SK-N-SH (cell line): Measurements from ENCODE around the gene PPP1R3A. TPM values are rescaled to one million over a fixed set of nuclear protein-coding genes. Genes with fewer than 3 reads are reported as not detected.

ENCODE experiments used
- CTCF ChIA-PET: fragments of 300-600, 350-600 bp; formaldehyde crosslinking; extraction: SDS; loops from one replicate; lab custom pipeline; 2021; lab: Yijun Ruan, JAX
- POLR2A ChIA-PET: fragments of 350-600 bp; sonication (Branson Sonifier 250); formaldehyde crosslinking; extraction: SDS; loops from one replicate; lab custom pipeline; 2020; ENCODE audit warnings: antibody characterized with exemption, inconsistent platforms; lab: Yijun Ruan, JAX
- DNase-seq: peaks from one replicate; pipeline ENCODE4 v3.0.0; 2012
- H2AFZ ChIP-seq: fragments of 200-600 bp; sonication (generic); 2 replicates; pipeline ENCODE4 v1.8.1; 2016; ENCODE audit warnings: antibody characterized with exemption, mild to moderate bottlenecking, low read depth
- H3F3A ChIP-seq: fragments of 200-600 bp; sonication (generic); replicated peaks from 2 replicates; pipeline ENCODE3; 2016; ENCODE audit warnings: antibody characterized with exemption, mild to moderate bottlenecking; ENCODE audit not compliant: insufficient read depth
- H3K27ac ChIP-seq, 2 experiments: fragments of 200-500 bp in 1 of 2; fragments of 200-600 bp in 1 of 2; sonication (Bioruptor generic) in 1 of 2; sonication (generic), shearing (Covaris generic) in 1 of 2; 2 replicates each; pipeline versions ENCODE4 v1.5.1 to v1.6.1; 2014 to 2016; ENCODE audit warnings: low read depth in 2 of 2, inconsistent platforms in 1 of 2, low read length in 1 of 2, mild to moderate bottlenecking in 1 of 2, mixed read lengths in 1 of 2
- H3K27me3 ChIP-seq: fragments of 200-600 bp; sonication (generic), shearing (Covaris generic); 2 replicates; pipeline ENCODE4 v1.6.1; 2016; ENCODE audit warnings: mixed run types; ENCODE audit not compliant: insufficient read depth
- H3K36me3 ChIP-seq, 2 experiments: fragments of 200-500 bp in 1 of 2; fragments of 200-600 bp in 1 of 2; sonication (Bioruptor generic) in 1 of 2; sonication (generic) in 1 of 2; replicated peaks in 1 of 2; 2 replicates each; pipeline versions ENCODE3 to v1.5.1; 2014 to 2016; ENCODE audit warnings: low read length in 1 of 2, mild to moderate bottlenecking in 1 of 2; ENCODE audit not compliant: insufficient read depth in 2 of 2, control insufficient read depth in 1 of 2
- H3K4me1 ChIP-seq, 2 experiments: fragments of 200-500 bp in 1 of 2; fragments of 200-600 bp in 1 of 2; sonication (Bioruptor generic) in 1 of 2; sonication (generic), shearing (Covaris generic) in 1 of 2; 2 replicates each; pipeline versions ENCODE4 v1.5.1 to v1.6.1; 2014 to 2016; ENCODE audit warnings: low read depth in 1 of 2, low read length in 1 of 2, mixed run types in 1 of 2; ENCODE audit not compliant: insufficient read depth in 2 of 2, control insufficient read depth in 1 of 2
- H3K4me2 ChIP-seq: fragments of 200-600 bp; sonication (generic), shearing (Covaris generic); 2 replicates; pipeline ENCODE4 v1.6.1; 2017; ENCODE audit warnings: mixed run types
- H3K4me3 ChIP-seq, 2 experiments: fragments of 200-500 bp in 1 of 2; fragments of 200-600 bp in 1 of 2; sonication (Bioruptor generic) in 1 of 2; sonication (generic), shearing (Covaris generic) in 1 of 2; 2 replicates each; pipeline versions ENCODE4 v1.5.1 to v1.8.1; 2014 to 2016; ENCODE audit warnings: low read depth in 2 of 2, inconsistent platforms in 1 of 2, low read length in 1 of 2, mild to moderate bottlenecking in 1 of 2, mixed read lengths in 1 of 2, moderate library complexity in 1 of 2
- H3K79me2 ChIP-seq: fragments of 200-600 bp; sonication (generic); 2 replicates; pipeline ENCODE4 v1.8.1; 2017; ENCODE audit warnings: mild to moderate bottlenecking; ENCODE audit not compliant: insufficient read depth
- H3K9ac ChIP-seq: fragments of 200-600 bp; sonication (generic); 2 replicates; pipeline ENCODE4 v1.6.1; 2017; ENCODE audit warnings: mixed run types
- H3K9me2 ChIP-seq: fragments of 200-600 bp; sonication (generic); 2 replicates; pipeline ENCODE4 v1.6.1; 2017; ENCODE audit warnings: mixed run types
- H3K9me3 ChIP-seq: fragments of 200-600 bp; sonication (generic); 2 replicates; pipeline ENCODE4 v1.6.1; 2017; ENCODE audit warnings: mixed run types, mild to moderate bottlenecking, moderate library complexity
- H4K20me1 ChIP-seq: fragments of 200-600 bp; sonication (generic); 2 replicates; pipeline ENCODE4 v1.6.1; 2017; ENCODE audit warnings: mild to moderate bottlenecking, mixed run types; ENCODE audit not compliant: insufficient read depth
- CHD2 ChIP-seq: fragments of 150-350 bp; IDR thresholded peaks from 2 replicates; pipeline ENCODE4 v1.6.1; 2018; ENCODE audit warnings: low read length; ENCODE audit not compliant: partially characterized antibody
- EZH2phosphoT487 ChIP-seq: fragments of 200-600 bp; sonication (generic); IDR thresholded peaks from 2 replicates; pipeline ENCODE4 v1.6.1; 2017; ENCODE audit warnings: low read depth, mixed run types, mild to moderate bottlenecking, antibody characterized with exemption, moderate library complexity, borderline replicate concordance
- MEF2A ChIP-seq: IDR thresholded peaks from 2 replicates; pipeline ENCODE4 v1.4.0; 2012; ENCODE audit warnings: low read depth, borderline replicate concordance
- MXI1 ChIP-seq: IDR thresholded peaks from 2 replicates; pipeline ENCODE4 v1.6.1; 2012; ENCODE audit warnings: mild to moderate bottlenecking, low read depth, low read length, improper control_type of control experiment
- NFIC ChIP-seq: IDR thresholded peaks from 2 replicates; pipeline ENCODE4 v1.4.0; 2012; ENCODE audit warnings: borderline replicate concordance
- POLR2AphosphoS5 ChIP-seq: IDR thresholded peaks from 2 replicates; pipeline ENCODE4 v1.6.1; 2012; ENCODE audit warnings: low read depth, low read length
- RCOR1 ChIP-seq: fragments of 150-350 bp; IDR thresholded peaks from 2 replicates; pipeline ENCODE4 v1.6.1; 2017; ENCODE audit warnings: antibody characterized with exemption, low read length
- RFX5 ChIP-seq: IDR thresholded peaks from 2 replicates; pipeline ENCODE4 v1.6.1; 2012; ENCODE audit warnings: mild to moderate bottlenecking, improper control_type of control experiment, low read length
- SMC3 ChIP-seq: IDR thresholded peaks from 2 replicates; pipeline ENCODE4 v1.6.1; 2012; ENCODE audit warnings: low read depth, low read length, improper control_type of control experiment
- TCF12 ChIP-seq: IDR thresholded peaks from 2 replicates; pipeline ENCODE4 v1.4.0; 2012
- TEAD4 ChIP-seq: IDR thresholded peaks from 2 replicates; pipeline ENCODE4 v1.4.0; 2012; ENCODE audit warnings: mild to moderate bottlenecking, borderline replicate concordance; ENCODE audit not compliant: insufficient read depth
- YY1 ChIP-seq: IDR thresholded peaks from 2 replicates; pipeline ENCODE4 v1.4.0; 2012; ENCODE audit warnings: low read depth, mild to moderate bottlenecking
- WGBS: methylation state at CpG from one replicate; pipeline ENCODE4 v1.1.6; 2017; ENCODE audit warnings: low lambda C conversion rate; 5-methylcytosine and 5-hydroxymethylcytosine counted together
- polyA plus RNA-seq, 3 experiments: library from polyadenylated mRNA; depleted of rRNA; stranded (reverse); fragments of >200 nt; gene quantifications; 2 replicates each; pipeline ENCODE4 v1.2.3, GENCODE V29; 2012
- TF ChIP-seq, protein P1 (sequence below): fragments of 150-350 bp; IDR thresholded peaks from 2 replicates; pipeline ENCODE4 v1.6.1; 2016; ENCODE audit warnings: mild to moderate bottlenecking, low read depth, low read length
- TF ChIP-seq, protein P2 (sequence below): fragments of 200-600 bp; sonication (generic); IDR thresholded peaks from 2 replicates; pipeline ENCODE4 v1.6.1; 2017; ENCODE audit warnings: antibody characterized with exemption, mild to moderate bottlenecking, moderate library complexity
- TF ChIP-seq, protein P3 (sequence below): IDR thresholded peaks from 2 replicates; pipeline ENCODE4 v1.4.0; 2012; ENCODE audit warnings: low read depth, borderline replicate concordance
- TF ChIP-seq, protein P4 (sequence below): IDR thresholded peaks from 2 replicates; pipeline ENCODE4 v1.4.0; 2012; ENCODE audit warnings: low read depth, borderline replicate concordance
- TF ChIP-seq, protein P5 (sequence below): IDR thresholded peaks from 2 replicates; pipeline ENCODE4 v1.6.1; 2012; ENCODE audit warnings: mild to moderate bottlenecking, low read depth, low read length, moderate library complexity

Gene PPP1R3A
- polyA plus RNA-seq, 1 of the 3 experiments (the other 2 are of a cell fraction): not detected

DNA sequence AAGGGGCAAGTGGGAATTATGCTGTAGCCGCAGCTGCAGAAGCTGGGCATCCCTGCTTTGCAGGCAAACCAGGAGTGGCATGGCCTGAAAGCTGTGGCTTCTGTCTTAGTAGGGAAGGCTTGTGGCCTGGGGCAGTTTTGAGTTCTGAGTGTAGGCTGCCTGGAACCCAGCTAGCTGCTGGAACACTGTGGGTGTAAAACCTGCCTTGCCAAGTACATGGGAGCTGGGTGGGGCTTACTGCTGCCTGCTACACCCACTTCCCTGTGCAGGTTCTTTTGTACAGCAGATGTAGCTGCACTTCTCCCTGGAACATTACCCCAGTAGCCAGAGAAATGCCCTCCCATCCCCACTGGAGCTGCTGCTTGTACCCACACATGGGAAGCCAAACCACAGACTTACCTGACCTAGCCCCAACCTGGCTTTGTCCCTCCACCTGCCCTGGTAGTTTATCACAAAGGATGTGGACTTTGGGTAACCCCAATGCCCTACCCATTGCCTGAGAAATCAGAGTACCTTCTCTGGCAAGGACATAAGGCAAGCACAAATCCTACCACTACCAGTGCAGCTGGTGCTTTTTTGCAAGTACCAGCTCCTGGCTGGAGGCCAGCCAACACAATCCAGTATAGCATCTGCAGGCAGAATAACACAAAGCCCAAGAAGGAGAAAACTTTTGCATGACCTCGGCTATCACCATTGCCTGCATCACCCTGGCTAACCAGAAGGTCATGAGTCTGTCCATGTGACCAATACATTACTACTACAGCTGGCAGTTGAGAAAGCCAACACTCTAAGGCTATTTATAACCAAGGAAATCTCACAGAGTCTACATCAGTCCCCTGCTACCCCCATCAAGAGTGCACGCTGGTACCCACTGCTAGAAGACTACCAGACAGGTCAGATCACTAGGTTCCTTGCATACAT is 26.5 kb upstream of the PPP1R3A start:
- Histone ChIP-seq H2AFZ (no peak overlapping the region), H4K20me1 (no peaks in the 10 kb centered on the region), H3F3A (no peaks in the 10 kb centered on the region), H3K9me3 (no peaks in the 10 kb centered on the region), H3K27ac (no peak overlapping the region), H3K4me1 (no peaks in the 10 kb centered on the region), H3K4me2 (no peak overlapping the region), H3K9ac (no peak overlapping the region), H3K9me2 (no peaks in the 10 kb centered on the region), H3K36me3 (no peaks in the 10 kb centered on the region), H3K79me2 (no peaks in the 10 kb centered on the region), H3K4me3 (no peak overlapping the region), H3K27me3 (no peaks in the 10 kb centered on the region)
- CTCF ChIA-PET: no interaction called here
- WGBS: 0% methylated on average over 3 of the region's 3 CpGs
- POLR2A ChIA-PET: no interaction called here
- TF ChIP-seq POLR2AphosphoS5: no peak
- TF ChIP-seq MXI1: no peak
- TF ChIP-seq, protein P1, sequence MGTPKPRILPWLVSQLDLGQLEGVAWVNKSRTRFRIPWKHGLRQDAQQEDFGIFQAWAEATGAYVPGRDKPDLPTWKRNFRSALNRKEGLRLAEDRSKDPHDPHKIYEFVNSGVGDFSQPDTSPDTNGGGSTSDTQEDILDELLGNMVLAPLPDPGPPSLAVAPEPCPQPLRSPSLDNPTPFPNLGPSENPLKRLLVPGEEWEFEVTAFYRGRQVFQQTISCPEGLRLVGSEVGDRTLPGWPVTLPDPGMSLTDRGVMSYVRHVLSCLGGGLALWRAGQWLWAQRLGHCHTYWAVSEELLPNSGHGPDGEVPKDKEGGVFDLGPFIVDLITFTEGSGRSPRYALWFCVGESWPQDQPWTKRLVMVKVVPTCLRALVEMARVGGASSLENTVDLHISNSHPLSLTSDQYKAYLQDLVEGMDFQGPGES: no peak
- TF ChIP-seq YY1: no peak
- TF ChIP-seq, protein P2, sequence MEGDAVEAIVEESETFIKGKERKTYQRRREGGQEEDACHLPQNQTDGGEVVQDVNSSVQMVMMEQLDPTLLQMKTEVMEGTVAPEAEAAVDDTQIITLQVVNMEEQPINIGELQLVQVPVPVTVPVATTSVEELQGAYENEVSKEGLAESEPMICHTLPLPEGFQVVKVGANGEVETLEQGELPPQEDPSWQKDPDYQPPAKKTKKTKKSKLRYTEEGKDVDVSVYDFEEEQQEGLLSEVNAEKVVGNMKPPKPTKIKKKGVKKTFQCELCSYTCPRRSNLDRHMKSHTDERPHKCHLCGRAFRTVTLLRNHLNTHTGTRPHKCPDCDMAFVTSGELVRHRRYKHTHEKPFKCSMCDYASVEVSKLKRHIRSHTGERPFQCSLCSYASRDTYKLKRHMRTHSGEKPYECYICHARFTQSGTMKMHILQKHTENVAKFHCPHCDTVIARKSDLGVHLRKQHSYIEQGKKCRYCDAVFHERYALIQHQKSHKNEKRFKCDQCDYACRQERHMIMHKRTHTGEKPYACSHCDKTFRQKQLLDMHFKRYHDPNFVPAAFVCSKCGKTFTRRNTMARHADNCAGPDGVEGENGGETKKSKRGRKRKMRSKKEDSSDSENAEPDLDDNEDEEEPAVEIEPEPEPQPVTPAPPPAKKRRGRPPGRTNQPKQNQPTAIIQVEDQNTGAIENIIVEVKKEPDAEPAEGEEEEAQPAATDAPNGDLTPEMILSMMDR: no peak
- TF ChIP-seq RFX5: no peak
- TF ChIP-seq TCF12: no peak
- TF ChIP-seq TEAD4: no peak
- TF ChIP-seq, protein P3, sequence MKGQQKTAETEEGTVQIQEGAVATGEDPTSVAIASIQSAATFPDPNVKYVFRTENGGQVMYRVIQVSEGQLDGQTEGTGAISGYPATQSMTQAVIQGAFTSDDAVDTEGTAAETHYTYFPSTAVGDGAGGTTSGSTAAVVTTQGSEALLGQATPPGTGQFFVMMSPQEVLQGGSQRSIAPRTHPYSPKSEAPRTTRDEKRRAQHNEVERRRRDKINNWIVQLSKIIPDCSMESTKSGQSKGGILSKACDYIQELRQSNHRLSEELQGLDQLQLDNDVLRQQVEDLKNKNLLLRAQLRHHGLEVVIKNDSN: no peak
- no peak for TF ChIP-seq MEF2A
- TF ChIP-seq SMC3: no peak
- TF ChIP-seq CHD2: no peak
- no peak for TF ChIP-seq RCOR1
- TF ChIP-seq, protein P4, sequence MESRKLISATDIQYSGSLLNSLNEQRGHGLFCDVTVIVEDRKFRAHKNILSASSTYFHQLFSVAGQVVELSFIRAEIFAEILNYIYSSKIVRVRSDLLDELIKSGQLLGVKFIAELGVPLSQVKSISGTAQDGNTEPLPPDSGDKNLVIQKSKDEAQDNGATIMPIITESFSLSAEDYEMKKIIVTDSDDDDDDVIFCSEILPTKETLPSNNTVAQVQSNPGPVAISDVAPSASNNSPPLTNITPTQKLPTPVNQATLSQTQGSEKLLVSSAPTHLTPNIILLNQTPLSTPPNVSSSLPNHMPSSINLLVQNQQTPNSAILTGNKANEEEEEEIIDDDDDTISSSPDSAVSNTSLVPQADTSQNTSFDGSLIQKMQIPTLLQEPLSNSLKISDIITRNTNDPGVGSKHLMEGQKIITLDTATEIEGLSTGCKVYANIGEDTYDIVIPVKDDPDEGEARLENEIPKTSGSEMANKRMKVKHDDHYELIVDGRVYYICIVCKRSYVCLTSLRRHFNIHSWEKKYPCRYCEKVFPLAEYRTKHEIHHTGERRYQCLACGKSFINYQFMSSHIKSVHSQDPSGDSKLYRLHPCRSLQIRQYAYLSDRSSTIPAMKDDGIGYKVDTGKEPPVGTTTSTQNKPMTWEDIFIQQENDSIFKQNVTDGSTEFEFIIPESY: no peak
- no peak for TF ChIP-seq NFIC
- TF ChIP-seq, protein P5, sequence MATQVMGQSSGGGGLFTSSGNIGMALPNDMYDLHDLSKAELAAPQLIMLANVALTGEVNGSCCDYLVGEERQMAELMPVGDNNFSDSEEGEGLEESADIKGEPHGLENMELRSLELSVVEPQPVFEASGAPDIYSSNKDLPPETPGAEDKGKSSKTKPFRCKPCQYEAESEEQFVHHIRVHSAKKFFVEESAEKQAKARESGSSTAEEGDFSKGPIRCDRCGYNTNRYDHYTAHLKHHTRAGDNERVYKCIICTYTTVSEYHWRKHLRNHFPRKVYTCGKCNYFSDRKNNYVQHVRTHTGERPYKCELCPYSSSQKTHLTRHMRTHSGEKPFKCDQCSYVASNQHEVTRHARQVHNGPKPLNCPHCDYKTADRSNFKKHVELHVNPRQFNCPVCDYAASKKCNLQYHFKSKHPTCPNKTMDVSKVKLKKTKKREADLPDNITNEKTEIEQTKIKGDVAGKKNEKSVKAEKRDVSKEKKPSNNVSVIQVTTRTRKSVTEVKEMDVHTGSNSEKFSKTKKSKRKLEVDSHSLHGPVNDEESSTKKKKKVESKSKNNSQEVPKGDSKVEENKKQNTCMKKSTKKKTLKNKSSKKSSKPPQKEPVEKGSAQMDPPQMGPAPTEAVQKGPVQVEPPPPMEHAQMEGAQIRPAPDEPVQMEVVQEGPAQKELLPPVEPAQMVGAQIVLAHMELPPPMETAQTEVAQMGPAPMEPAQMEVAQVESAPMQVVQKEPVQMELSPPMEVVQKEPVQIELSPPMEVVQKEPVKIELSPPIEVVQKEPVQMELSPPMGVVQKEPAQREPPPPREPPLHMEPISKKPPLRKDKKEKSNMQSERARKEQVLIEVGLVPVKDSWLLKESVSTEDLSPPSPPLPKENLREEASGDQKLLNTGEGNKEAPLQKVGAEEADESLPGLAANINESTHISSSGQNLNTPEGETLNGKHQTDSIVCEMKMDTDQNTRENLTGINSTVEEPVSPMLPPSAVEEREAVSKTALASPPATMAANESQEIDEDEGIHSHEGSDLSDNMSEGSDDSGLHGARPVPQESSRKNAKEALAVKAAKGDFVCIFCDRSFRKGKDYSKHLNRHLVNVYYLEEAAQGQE: no peak
- TF ChIP-seq EZH2phosphoT487: no peak
- no peak for DNase-seq
